ENCODE data around the gene NAV2. TPM values are rescaled to one million over a fixed set of nuclear protein-coding genes. Genes with fewer than 3 reads are reported as not detected.
A peak's percentile ranks its signal among the peaks of the same experiment; 100 is the strongest.

The NAV2 gene
- total RNA-seq, 1 donor from 2014 or later, result 9.6 TPM

DNA sequence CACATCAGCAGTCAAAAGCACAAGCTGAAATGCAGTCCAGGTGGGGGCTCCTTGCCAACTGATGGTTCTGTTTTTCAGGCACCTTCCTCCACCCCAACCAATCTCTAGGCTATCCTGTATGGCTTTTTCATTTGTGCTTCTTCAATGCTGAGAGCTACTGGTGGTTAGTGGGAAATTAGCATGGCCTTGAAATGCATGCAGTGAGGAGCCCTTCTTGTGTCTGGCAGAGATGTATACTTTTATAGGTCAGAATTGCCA is 167.4 kb downstream of the NAV2 start:
- H3K4me2 ChIP-seq, result no peak overlapping the region
- H3K4me1 ChIP-seq, result peaks cover 14% of the 10 kb centered on the region
- no peak for TF ChIP-seq EZH2 (IDR thresholded peaks at IDR 0.05)
- no peak for TF ChIP-seq EZH2phosphoT487 (IDR thresholded peaks at IDR 0.05)
- TF ChIP-seq, protein P1, sequence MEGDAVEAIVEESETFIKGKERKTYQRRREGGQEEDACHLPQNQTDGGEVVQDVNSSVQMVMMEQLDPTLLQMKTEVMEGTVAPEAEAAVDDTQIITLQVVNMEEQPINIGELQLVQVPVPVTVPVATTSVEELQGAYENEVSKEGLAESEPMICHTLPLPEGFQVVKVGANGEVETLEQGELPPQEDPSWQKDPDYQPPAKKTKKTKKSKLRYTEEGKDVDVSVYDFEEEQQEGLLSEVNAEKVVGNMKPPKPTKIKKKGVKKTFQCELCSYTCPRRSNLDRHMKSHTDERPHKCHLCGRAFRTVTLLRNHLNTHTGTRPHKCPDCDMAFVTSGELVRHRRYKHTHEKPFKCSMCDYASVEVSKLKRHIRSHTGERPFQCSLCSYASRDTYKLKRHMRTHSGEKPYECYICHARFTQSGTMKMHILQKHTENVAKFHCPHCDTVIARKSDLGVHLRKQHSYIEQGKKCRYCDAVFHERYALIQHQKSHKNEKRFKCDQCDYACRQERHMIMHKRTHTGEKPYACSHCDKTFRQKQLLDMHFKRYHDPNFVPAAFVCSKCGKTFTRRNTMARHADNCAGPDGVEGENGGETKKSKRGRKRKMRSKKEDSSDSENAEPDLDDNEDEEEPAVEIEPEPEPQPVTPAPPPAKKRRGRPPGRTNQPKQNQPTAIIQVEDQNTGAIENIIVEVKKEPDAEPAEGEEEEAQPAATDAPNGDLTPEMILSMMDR (IDR thresholded peaks at IDR 0.05), result no peak
- no peaks in the 10 kb centered on the region for H3K36me3 ChIP-seq
- H2AFZ ChIP-seq (replicated peaks), result no peak overlapping the region
- H3K9ac ChIP-seq, result no peak overlapping the region
- no peak for DNase-seq (ENCODE audit: low spot score)
- Mint-ChIP-seq H3K9me3 (no peaks in the 10 kb centered on the region), H3K27ac (no peak overlapping the region), H3K27me3 (ENCODE audit: insufficient read depth, low read depth) (no peaks in the 10 kb centered on the region), H3K36me3 (peaks cover 14% of the 10 kb centered on the region), H3K4me1 (peaks cover 13% of the 10 kb centered on the region), H3K4me3 (no peak overlapping the region)
- no peak overlapping the region for H3K4me3 ChIP-seq
- no peaks in the 10 kb centered on the region for H3K79me2 ChIP-seq (ENCODE audit: low read depth)
- peaks cover 4% of the 10 kb centered on the region for H3F3A ChIP-seq (ENCODE audit: low read depth)
- H3K27ac ChIP-seq, result no peak overlapping the region
- no peaks in the 10 kb centered on the region for H3K9me3 ChIP-seq (ENCODE audit: low read depth)
- no peaks in the 10 kb centered on the region for H3K27me3 ChIP-seq
- H4K20me1 ChIP-seq (ENCODE audit: low read depth), result no peaks in the 10 kb centered on the region

GRCh38 chr11:19881177-19881576 is 168.5 kb downstream of the NAV2 start:
- Histone ChIP-seq H3K27ac (no peak overlapping the region), H3K27me3 (no peaks in the 10 kb centered on the region), H3K4me2 (no peak overlapping the region), H3K4me1 (peaks cover 14% of the 10 kb centered on the region), H3K9me3 (ENCODE audit: low read depth) (no peaks in the 10 kb centered on the region), H3K79me2 (ENCODE audit: low read depth) (no peaks in the 10 kb centered on the region), H2AFZ (replicated peaks) (no peak overlapping the region), H3K4me3 (no peak overlapping the region), H3F3A (ENCODE audit: low read depth) (peaks cover 4% of the 10 kb centered on the region), H3K9ac (no peak overlapping the region), H4K20me1 (ENCODE audit: low read depth) (no peaks in the 10 kb centered on the region), H3K36me3 (no peaks in the 10 kb centered on the region)
- Mint-ChIP-seq H3K4me1 (peaks cover 13% of the 10 kb centered on the region), H3K9me3 (no peaks in the 10 kb centered on the region), H3K27me3 (ENCODE audit: insufficient read depth, low read depth) (no peaks in the 10 kb centered on the region), H3K27ac (no peak overlapping the region), H3K4me3 (no peak overlapping the region), H3K36me3 (peaks cover 15% of the 10 kb centered on the region)
- DNase-seq (ENCODE audit: low spot score), result no peak
- TF ChIP-seq EZH2phosphoT487 (IDR thresholded peaks at IDR 0.05) (no peak), EZH2 (IDR thresholded peaks at IDR 0.05) (no peak)
- TF ChIP-seq, protein P1 (IDR thresholded peaks at IDR 0.05), result no peak

DNA sequence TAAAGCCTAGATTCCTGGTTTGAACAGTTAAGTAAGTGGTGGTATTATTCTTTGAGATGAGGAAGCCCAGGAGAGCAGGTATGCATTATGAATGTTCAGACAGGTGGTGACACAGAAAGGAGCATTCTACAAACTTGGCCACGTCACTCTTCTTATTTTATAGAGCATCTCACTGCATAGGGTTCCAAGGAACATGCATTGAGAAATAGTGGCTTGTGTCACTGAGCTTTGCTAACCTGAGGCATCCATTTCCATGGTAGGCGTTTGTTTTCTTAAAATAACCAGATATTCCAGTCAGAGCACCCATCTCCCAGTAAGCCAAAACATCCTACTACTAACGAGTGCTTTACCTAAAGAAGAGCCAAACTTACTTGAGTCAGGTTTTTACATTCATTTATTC is 169.7 kb downstream of the NAV2 start:
- no peak for DNase-seq (ENCODE audit: low spot score)
- H3K9me3 ChIP-seq (ENCODE audit: low read depth), result no peaks in the 10 kb centered on the region
- H3K4me1 ChIP-seq, result peaks cover 22% of the 10 kb centered on the region
- H3K27me3 Mint-ChIP-seq (ENCODE audit: insufficient read depth, low read depth), result peaks cover 4% of the 10 kb centered on the region
- no peak overlapping the region for H3K9ac ChIP-seq
- H3F3A ChIP-seq (ENCODE audit: low read depth), result peaks cover 4% of the 10 kb centered on the region
- no peaks in the 10 kb centered on the region for H3K36me3 ChIP-seq
- H4K20me1 ChIP-seq (ENCODE audit: low read depth), result no peaks in the 10 kb centered on the region
- no peak overlapping the region for H3K4me3 ChIP-seq
- no peak overlapping the region for H3K27ac Mint-ChIP-seq
- peaks cover 19% of the 10 kb centered on the region for H3K4me1 Mint-ChIP-seq
- no peak overlapping the region for H3K4me3 Mint-ChIP-seq
- no peak overlapping the region for H3K4me2 ChIP-seq
- no peak overlapping the region for H3K27ac ChIP-seq
- TF ChIP-seq EZH2 (IDR thresholded peaks at IDR 0.05) (no peak), EZH2phosphoT487 (IDR thresholded peaks at IDR 0.05) (no peak)
- TF ChIP-seq, protein P1 (IDR thresholded peaks at IDR 0.05), result no peak
- H3K9me3 Mint-ChIP-seq, result no peaks in the 10 kb centered on the region
- H3K27me3 ChIP-seq, result no peaks in the 10 kb centered on the region
- H3K36me3 Mint-ChIP-seq, result peaks cover 15% of the 10 kb centered on the region
- H2AFZ ChIP-seq (replicated peaks), result no peak overlapping the region
- H3K79me2 ChIP-seq (ENCODE audit: low read depth), result no peaks in the 10 kb centered on the region

- no peak overlapping the region for H2AFZ ChIP-seq (replicated peaks)
- H3F3A ChIP-seq (ENCODE audit: low read depth), result peaks cover 4% of the 10 kb centered on the region
- Mint-ChIP-seq H3K36me3 (peaks cover 4% of the 10 kb centered on the region), H3K27ac (no peak overlapping the region), H3K4me3 (no peak overlapping the region), H3K27me3 (ENCODE audit: insufficient read depth, low read depth) (peaks cover 4% of the 10 kb centered on the region), H3K4me1 (peaks cover 9% of the 10 kb centered on the region), H3K9me3 (no peaks in the 10 kb centered on the region)
- H3K27ac ChIP-seq, result no peak overlapping the region
- H3K9me3 ChIP-seq (ENCODE audit: low read depth), result no peaks in the 10 kb centered on the region
- H3K36me3 ChIP-seq, result no peaks in the 10 kb centered on the region
- no peaks in the 10 kb centered on the region for H3K79me2 ChIP-seq (ENCODE audit: low read depth)
- no peak overlapping the region for H3K9ac ChIP-seq
- DNase-seq (ENCODE audit: low spot score), result no peak
- TF ChIP-seq EZH2phosphoT487 (IDR thresholded peaks at IDR 0.05) (no peak), EZH2 (IDR thresholded peaks at IDR 0.05) (no peak)
- TF ChIP-seq, protein P1 (IDR thresholded peaks at IDR 0.05), result no peak
- H4K20me1 ChIP-seq (ENCODE audit: low read depth), result no peaks in the 10 kb centered on the region
- H3K4me2 ChIP-seq, result peak overlapping the region; percentile 16
- no peaks in the 10 kb centered on the region for H3K27me3 ChIP-seq
- peaks cover 17% of the 10 kb centered on the region for H3K4me1 ChIP-seq
- H3K4me3 ChIP-seq, result no peak overlapping the region
Measured at GRCh38 chr11:19886498-19886897, 173.9 kb downstream of the NAV2 start.

Data from neural progenitor cell (in vitro differentiated cells).